Measurements from ENCODE around the gene NUTM2D.
"Not testable (repeated sequence)": the region's sequence is repeated elsewhere in the genome, so short reads cannot be mapped to it uniquely, and the experiment has no call there.

DNA sequence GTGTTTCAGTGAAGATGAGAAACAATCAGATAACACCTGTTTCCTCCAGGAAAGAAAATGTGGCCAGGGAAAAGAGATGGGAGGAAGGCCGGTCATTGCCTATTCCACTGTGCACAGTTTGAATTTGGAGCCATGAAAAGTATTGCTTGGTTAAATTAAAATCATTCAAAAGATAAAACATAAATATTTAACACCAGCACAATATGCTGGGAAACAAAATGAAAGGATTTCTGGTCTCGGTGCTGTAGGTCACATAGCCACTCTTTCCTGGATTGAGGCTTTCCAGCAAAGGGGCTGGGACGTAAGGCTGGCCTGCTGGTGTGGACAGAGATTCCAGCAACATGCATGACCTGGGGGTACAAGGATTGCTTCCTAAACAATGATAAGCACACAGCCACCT lies at the start of gene NUTM2D:
- TF ChIP-seq, protein P1, sequence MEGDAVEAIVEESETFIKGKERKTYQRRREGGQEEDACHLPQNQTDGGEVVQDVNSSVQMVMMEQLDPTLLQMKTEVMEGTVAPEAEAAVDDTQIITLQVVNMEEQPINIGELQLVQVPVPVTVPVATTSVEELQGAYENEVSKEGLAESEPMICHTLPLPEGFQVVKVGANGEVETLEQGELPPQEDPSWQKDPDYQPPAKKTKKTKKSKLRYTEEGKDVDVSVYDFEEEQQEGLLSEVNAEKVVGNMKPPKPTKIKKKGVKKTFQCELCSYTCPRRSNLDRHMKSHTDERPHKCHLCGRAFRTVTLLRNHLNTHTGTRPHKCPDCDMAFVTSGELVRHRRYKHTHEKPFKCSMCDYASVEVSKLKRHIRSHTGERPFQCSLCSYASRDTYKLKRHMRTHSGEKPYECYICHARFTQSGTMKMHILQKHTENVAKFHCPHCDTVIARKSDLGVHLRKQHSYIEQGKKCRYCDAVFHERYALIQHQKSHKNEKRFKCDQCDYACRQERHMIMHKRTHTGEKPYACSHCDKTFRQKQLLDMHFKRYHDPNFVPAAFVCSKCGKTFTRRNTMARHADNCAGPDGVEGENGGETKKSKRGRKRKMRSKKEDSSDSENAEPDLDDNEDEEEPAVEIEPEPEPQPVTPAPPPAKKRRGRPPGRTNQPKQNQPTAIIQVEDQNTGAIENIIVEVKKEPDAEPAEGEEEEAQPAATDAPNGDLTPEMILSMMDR (optimal IDR thresholded peaks at IDR 0.05 in 1 of 3, IDR thresholded peaks at IDR 0.05 in 1 of 3, conservative IDR thresholded peaks at IDR 0.05 in 1 of 3; ENCODE audit: extremely low read depth in 1 of 3, insufficient read depth in 2 of 3, low read length in 3 of 3), result not testable (repeated sequence)
- TF ChIP-seq EZH2 (IDR thresholded peaks at IDR 0.05; ENCODE audit: low read length), result not testable (repeated sequence)

Measured in keratinocyte (primary cell).